IPS-20b (cell line): ENCODE data around the gene CD63.

Source experiments
- H3K27ac ChIP-seq: one replicate; pipeline ENCODE4 v1.5.1; 2013; ENCODE audit warnings: low read length
- H3K27me3 ChIP-seq: 2 replicates; pipeline ENCODE4 v1.6.1; 2013; ENCODE audit warnings: mild to moderate bottlenecking, low read length, inconsistent platforms; ENCODE audit not compliant: insufficient read depth
- H3K36me3 ChIP-seq: 2 replicates; pipeline ENCODE4 v1.6.1; 2013; ENCODE audit warnings: low read depth, mild to moderate bottlenecking, inconsistent platforms, low read length, moderate library complexity; ENCODE audit not compliant: insufficient read depth
- H3K4me1 ChIP-seq: 2 replicates; pipeline ENCODE4 v1.6.1; 2013; ENCODE audit warnings: mild to moderate bottlenecking, control low read depth, inconsistent platforms, low read length, moderate library complexity; ENCODE audit not compliant: insufficient read depth
- H3K4me3 ChIP-seq: 2 replicates; pipeline ENCODE4 v1.5.1; 2013; ENCODE audit warnings: mild to moderate bottlenecking, low read length, inconsistent platforms
- H3K9ac ChIP-seq: 2 replicates; pipeline ENCODE4 v1.6.1; 2013; ENCODE audit warnings: low read depth, mild to moderate bottlenecking, inconsistent platforms, low read length, moderate library complexity
- H3K9me3 ChIP-seq: 2 replicates; pipeline ENCODE4 v1.6.1; 2013; ENCODE audit warnings: mild to moderate bottlenecking, low read depth, low read length, inconsistent platforms; ENCODE audit not compliant: insufficient read depth

Gene CD63

GRCh38 chr12:55718015-55718414, 10.8 kb downstream of the CD63 start:
- peak overlapping the region; percentile 97; the same call in 1 of the 2 replicates for H3K9ac ChIP-seq
- H3K27ac ChIP-seq, result peak overlapping the region; percentile 90
- peak overlapping the region; percentile 97; the same call in 1 of the 2 replicates for H3K4me3 ChIP-seq
- peaks cover 27% of the 10 kb centered on the region for H3K4me1 ChIP-seq
- H3K9me3 ChIP-seq, result no peaks in the 10 kb centered on the region
- H3K36me3 ChIP-seq, result peaks cover 4% of the 10 kb centered on the region
- 0 out of 2 replicates have a peak, but pooled peaks cover under 1% of the 10 kb centered on the region for H3K27me3 ChIP-seq

GRCh38 chr12:55717011-55718007, 11.5 kb downstream of the CD63 start:
- no peaks in the 10 kb centered on the region for H3K9me3 ChIP-seq
- H3K36me3 ChIP-seq, result no peaks in the 10 kb centered on the region; the same call in 1 of the 2 replicates
- H3K9ac ChIP-seq, result peak overlapping the region; percentile 97; the same call in 1 of the 2 replicates
- peak overlapping the region; percentile 90 for H3K27ac ChIP-seq
- H3K4me1 ChIP-seq, result peaks cover 27% of the 10 kb centered on the region
- peak overlapping the region; percentile 97 for H3K4me3 ChIP-seq
- peaks cover 7% of the 10 kb centered on the region; the same call in 1 of the 2 replicates for H3K27me3 ChIP-seq

GRCh38 chr12:55716582-55716957, 12.2 kb downstream of the CD63 start:
- Histone ChIP-seq H3K9me3 (no peaks in the 10 kb centered on the region), H3K4me3 (peak overlapping the region; percentile 97), H3K27me3 (peaks cover 11% of the 10 kb centered on the region; the same call in 1 of the 2 replicates), H3K27ac (peak overlapping the region; percentile 89), H3K36me3 (no peaks in the 10 kb centered on the region; the same call in 1 of the 2 replicates), H3K9ac (peak overlapping the region; percentile 97; the same call in 1 of the 2 replicates), H3K4me1 (peaks cover 27% of the 10 kb centered on the region)

GRCh38 chr12:55715833-55716581, 12.8 kb downstream of the CD63 start, which contains the start of gene BLOC1S1:
TSS of gene BLOC1S1 (plus strand) at chr12:55716046. CDS start at chr12:55716052, 6 bp downstream.
- peak within 1 kb of the TSS; percentile 97 for H3K4me3 ChIP-seq
- H3K9ac ChIP-seq, result peak within 1 kb of the TSS; percentile 97
- H3K36me3 ChIP-seq, result no peaks in the 10 kb centered on the region; the same call in 1 of the 2 replicates
- no peaks in the 10 kb centered on the region for H3K9me3 ChIP-seq
- H3K27me3 ChIP-seq, result peaks cover 11% of the 10 kb centered on the region; the same call in 1 of the 2 replicates
- peak within 1 kb of the TSS; percentile 89 for H3K27ac ChIP-seq
- peaks cover 27% of the 10 kb centered on the region for H3K4me1 ChIP-seq

GRCh38 chr12:55715169-55715764, 13.5 kb downstream of the CD63 start:
- Histone ChIP-seq H3K27me3 (peaks cover 11% of the 10 kb centered on the region; the same call in 1 of the 2 replicates), H3K4me1 (peaks cover 27% of the 10 kb centered on the region), H3K4me3 (peak overlapping the region; percentile 97), H3K36me3 (no peaks in the 10 kb centered on the region; the same call in 1 of the 2 replicates), H3K9me3 (no peaks in the 10 kb centered on the region), H3K9ac (peak overlapping the region; percentile 97; the same call in 1 of the 2 replicates), H3K27ac (peak overlapping the region; percentile 89)

- Histone ChIP-seq H3K4me3 (no peak overlapping the region), H3K36me3 (no peaks in the 10 kb centered on the region; the same call in 1 of the 2 replicates), H3K27me3 (peaks cover 21% of the 10 kb centered on the region), H3K9ac (no peak overlapping the region), H3K4me1 (peaks cover 28% of the 10 kb centered on the region), H3K9me3 (no peaks in the 10 kb centered on the region), H3K27ac (no peak overlapping the region)
Measured at GRCh38 chr12:55713721-55714120, 15.1 kb downstream of the CD63 start.

GRCh38 chr12:55712700-55713415, 16.0 kb downstream of the CD63 start:
- Histone ChIP-seq H3K9me3 (no peaks in the 10 kb centered on the region), H3K27me3 (peaks cover 24% of the 10 kb centered on the region), H3K4me1 (peaks cover 24% of the 10 kb centered on the region; the same call in 1 of the 2 replicates), H3K9ac (no peak overlapping the region), H3K4me3 (no peak overlapping the region), H3K36me3 (no peaks in the 10 kb centered on the region), H3K27ac (no peak overlapping the region)

GRCh38 chr12:55711786-55712553, 16.8 kb downstream of the CD63 start:
- Histone ChIP-seq H3K9ac (no peak overlapping the region), H3K9me3 (no peaks in the 10 kb centered on the region), H3K27ac (no peak overlapping the region), H3K36me3 (no peaks in the 10 kb centered on the region), H3K4me1 (peaks cover 16% of the 10 kb centered on the region; the same call in 1 of the 2 replicates), H3K4me3 (no peak overlapping the region), H3K27me3 (peaks cover 29% of the 10 kb centered on the region)

- peak overlapping the region; percentile 92 for H3K4me3 ChIP-seq
- no peaks in the 10 kb centered on the region for H3K9me3 ChIP-seq
- peaks cover 34% of the 10 kb centered on the region for H3K27me3 ChIP-seq
- H3K9ac ChIP-seq, result peak overlapping the region; percentile 80; the same call in 1 of the 2 replicates
- H3K27ac ChIP-seq, result no peak overlapping the region
- no peaks in the 10 kb centered on the region for H3K36me3 ChIP-seq
- H3K4me1 ChIP-seq, result peaks cover 26% of the 10 kb centered on the region
Measured at GRCh38 chr12:55708695-55709233, 20.0 kb downstream of the CD63 start.
